OCI-LY3 (cell line): ENCODE results near the gene DCTD.

ENCODE experiments used
- H2AFZ ChIP-seq: fragments of 200-600, 300-600 bp; shearing (Covaris generic); 2 replicates; pipeline ENCODE4 v1.6.0; 2014; ENCODE audit warnings: antibody characterized with exemption, low read depth, low read length
- H3K27ac ChIP-seq: fragments of 200-600, 300-600 bp; sonication (generic); 2 replicates; pipeline ENCODE4 v1.5.1; 2014; ENCODE audit warnings: mild to moderate bottlenecking, low read length, moderate library complexity, mixed read lengths
- H3K27me3 ChIP-seq: fragments of 200-600, 300-600 bp; sonication (generic); 2 replicates; pipeline ENCODE4 v1.6.1; 2014; ENCODE audit warnings: low read depth, low read length, mixed read lengths
- H3K36me3 ChIP-seq: fragments of 200-600, 300-600 bp; sonication (generic); replicated peaks from 2 replicates; pipeline ENCODE3; 2014; ENCODE audit warnings: low read depth, low read length, mixed read lengths
- H3K4me1 ChIP-seq: fragments of 300-600, 200-600 bp; sonication (generic); 2 replicates; pipeline ENCODE4 v1.6.1; 2014; ENCODE audit warnings: low read length, mixed read lengths
- H3K4me2 ChIP-seq: fragments of 200-600, 300-600 bp; sonication (generic); 2 replicates; pipeline ENCODE4 v1.6.1; 2014; ENCODE audit warnings: low read length, mixed read lengths
- H3K4me3 ChIP-seq: fragments of 300-600, 200-600 bp; sonication (generic); 2 replicates; pipeline ENCODE4 v1.5.1; 2014; ENCODE audit warnings: antibody characterized with exemption, mild to moderate bottlenecking, low read length, moderate library complexity
- H3K79me2 ChIP-seq: fragments of 300-600, 200-600 bp; shearing (Covaris generic); 2 replicates; pipeline ENCODE4 v1.6.1; 2014; ENCODE audit warnings: mild to moderate bottlenecking, low read length, mixed read lengths
- H3K9ac ChIP-seq: fragments of 300-600, 200-600 bp; shearing (Covaris generic); 2 replicates; pipeline ENCODE4 v1.6.0; 2014; ENCODE audit warnings: mild to moderate bottlenecking, low read length, moderate library complexity
- H3K9me3 ChIP-seq: fragments of 200-600, 300-600 bp; shearing (Covaris generic); 2 replicates; pipeline ENCODE4 v1.6.1; 2014; ENCODE audit warnings: low read length, mixed read lengths; ENCODE audit not compliant: insufficient read depth
- H4K20me1 ChIP-seq: fragments of 200-600, 300-600 bp; sonication (generic); 2 replicates; pipeline ENCODE4 v1.6.1; 2016; ENCODE audit warnings: low read length, mixed read lengths; ENCODE audit not compliant: insufficient read depth
- CTCF ChIP-seq: fragments of 200-600, 300-600 bp; sonication (generic); IDR thresholded peaks from 2 replicates; pipeline ENCODE4 v1.5.1; 2014; ENCODE audit warnings: antibody characterized with exemption, low read length, low read depth
- EZH2phosphoT487 ChIP-seq: fragments of 200-600 bp; shearing (Covaris generic); IDR thresholded peaks from 2 replicates; pipeline ENCODE4 v1.6.1; 2018; ENCODE audit warnings: antibody characterized with exemption, mixed run types, low read depth

DCTD gene

GRCh38 chr4:182897601-182898478 is 19.3 kb downstream of the DCTD start:
- Histone ChIP-seq H3K9me3 (no peaks in the 10 kb centered on the region), H3K4me3 (no peak overlapping the region), H3K27ac (no peak overlapping the region), H3K36me3 (peaks cover 81% of the 10 kb centered on the region), H3K9ac (no peak overlapping the region), H4K20me1 (0 out of 2 replicates have a peak, but pooled peaks cover 7% of the 10 kb centered on the region), H2AFZ (no peak overlapping the region), H3K27me3 (no peaks in the 10 kb centered on the region), H3K79me2 (peaks cover 17% of the 10 kb centered on the region), H3K4me1 (no peaks in the 10 kb centered on the region), H3K4me2 (no peak overlapping the region)
- no peak for TF ChIP-seq CTCF
- no peak for TF ChIP-seq EZH2phosphoT487

GRCh38 chr4:182896421-182896820 is 20.8 kb downstream of the DCTD start:
- H2AFZ ChIP-seq: no peak overlapping the region
- no peak overlapping the region for H3K4me3 ChIP-seq
- no peaks in the 10 kb centered on the region for H3K9me3 ChIP-seq
- H3K9ac ChIP-seq: no peak overlapping the region
- H4K20me1 ChIP-seq: 0 out of 2 replicates have a peak, but pooled peaks cover 7% of the 10 kb centered on the region
- peaks cover 14% of the 10 kb centered on the region for H3K79me2 ChIP-seq
- TF ChIP-seq CTCF (no peak), EZH2phosphoT487 (no peak)
- no peak overlapping the region for H3K4me2 ChIP-seq
- H3K4me1 ChIP-seq: no peaks in the 10 kb centered on the region
- H3K36me3 ChIP-seq: peaks cover 79% of the 10 kb centered on the region
- H3K27me3 ChIP-seq: no peaks in the 10 kb centered on the region
- no peak overlapping the region for H3K27ac ChIP-seq

- H4K20me1 ChIP-seq: 0 out of 2 replicates have a peak, but pooled peaks cover 7% of the 10 kb centered on the region
- no peak overlapping the region for H3K9ac ChIP-seq
- no peaks in the 10 kb centered on the region for H3K4me1 ChIP-seq
- H3K27ac ChIP-seq: no peak overlapping the region
- no peaks in the 10 kb centered on the region for H3K27me3 ChIP-seq
- no peak overlapping the region for H3K4me3 ChIP-seq
- no peak overlapping the region for H3K4me2 ChIP-seq
- TF ChIP-seq EZH2phosphoT487 (no peak), CTCF (no peak)
- peaks cover 11% of the 10 kb centered on the region for H3K79me2 ChIP-seq
- peaks cover 79% of the 10 kb centered on the region for H3K36me3 ChIP-seq
- no peaks in the 10 kb centered on the region for H3K9me3 ChIP-seq
- H2AFZ ChIP-seq: no peak overlapping the region
Observed at GRCh38 chr4:182895791-182896292, 21.3 kb downstream of the DCTD start.

GRCh38 chr4:182894681-182895275 is 22.4 kb downstream of the DCTD start:
- H3K36me3 ChIP-seq: peaks cover 79% of the 10 kb centered on the region
- H3K9me3 ChIP-seq: no peaks in the 10 kb centered on the region
- H3K27ac ChIP-seq: no peak overlapping the region
- peaks cover 11% of the 10 kb centered on the region; the same call in 1 of the 2 replicates for H3K79me2 ChIP-seq
- 0 out of 2 replicates have a peak, but pooled peaks cover 7% of the 10 kb centered on the region for H4K20me1 ChIP-seq
- H3K4me2 ChIP-seq: no peak overlapping the region
- H2AFZ ChIP-seq: no peak overlapping the region
- H3K27me3 ChIP-seq: no peaks in the 10 kb centered on the region
- H3K9ac ChIP-seq: no peak overlapping the region
- no peak overlapping the region for H3K4me3 ChIP-seq
- no peak for TF ChIP-seq EZH2phosphoT487
- no peak for TF ChIP-seq CTCF
- no peaks in the 10 kb centered on the region for H3K4me1 ChIP-seq
